ENCODE measurements around the gene SLC7A11.

GRCh38 chr4:138162259-138162658 is 79.9 kb downstream of the SLC7A11 start:
- no peak for TF ChIP-seq CTCF (IDR thresholded peaks at IDR 0.05)
- no peak for TF ChIP-seq POLR2A (IDR thresholded peaks at IDR 0.05)
